HG03064 (cell line): ENCODE data around the gene LY9.
A peak's percentile ranks its signal among the peaks of the same experiment; 100 is the strongest.

ENCODE experiments used
- ATAC-seq: cut with Tn5 transposase; IDR thresholded peaks from one replicate; pipeline ENCODE4 v1.9.1; 2021; ENCODE audit warnings: low read depth; ENCODE audit not compliant: unreplicated experiment

The LY9 gene, protein sequence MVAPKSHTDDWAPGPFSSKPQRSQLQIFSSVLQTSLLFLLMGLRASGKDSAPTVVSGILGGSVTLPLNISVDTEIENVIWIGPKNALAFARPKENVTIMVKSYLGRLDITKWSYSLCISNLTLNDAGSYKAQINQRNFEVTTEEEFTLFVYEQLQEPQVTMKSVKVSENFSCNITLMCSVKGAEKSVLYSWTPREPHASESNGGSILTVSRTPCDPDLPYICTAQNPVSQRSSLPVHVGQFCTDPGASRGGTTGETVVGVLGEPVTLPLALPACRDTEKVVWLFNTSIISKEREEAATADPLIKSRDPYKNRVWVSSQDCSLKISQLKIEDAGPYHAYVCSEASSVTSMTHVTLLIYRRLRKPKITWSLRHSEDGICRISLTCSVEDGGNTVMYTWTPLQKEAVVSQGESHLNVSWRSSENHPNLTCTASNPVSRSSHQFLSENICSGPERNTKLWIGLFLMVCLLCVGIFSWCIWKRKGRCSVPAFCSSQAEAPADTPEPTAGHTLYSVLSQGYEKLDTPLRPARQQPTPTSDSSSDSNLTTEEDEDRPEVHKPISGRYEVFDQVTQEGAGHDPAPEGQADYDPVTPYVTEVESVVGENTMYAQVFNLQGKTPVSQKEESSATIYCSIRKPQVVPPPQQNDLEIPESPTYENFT

DNA sequence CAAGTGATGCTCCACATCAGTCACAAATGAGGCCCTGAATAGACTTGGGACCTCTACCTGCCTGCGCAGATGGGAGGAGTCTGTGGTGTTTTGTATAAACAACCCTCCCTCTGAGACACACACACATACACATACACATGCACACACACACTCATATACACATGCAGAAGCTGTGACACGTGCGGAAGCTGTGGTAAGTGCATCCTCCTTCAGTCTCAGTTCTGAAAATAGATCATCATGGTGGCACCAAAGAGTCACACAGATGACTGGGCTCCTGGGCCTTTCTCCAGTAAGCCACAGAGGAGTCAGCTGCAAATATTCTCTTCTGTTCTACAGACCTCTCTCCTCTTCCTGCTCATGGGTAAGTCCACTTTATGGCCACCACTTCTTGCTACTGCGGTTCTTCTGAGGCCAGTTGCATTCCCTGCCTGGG, at the start of gene LY9:
Gene LY9 (plus strand): TSS at position 224 of the 433 bp plus-strand sequence. CDS start 14 bp downstream, at position 238.
- ATAC-seq = peak; percentile 67

DNA sequence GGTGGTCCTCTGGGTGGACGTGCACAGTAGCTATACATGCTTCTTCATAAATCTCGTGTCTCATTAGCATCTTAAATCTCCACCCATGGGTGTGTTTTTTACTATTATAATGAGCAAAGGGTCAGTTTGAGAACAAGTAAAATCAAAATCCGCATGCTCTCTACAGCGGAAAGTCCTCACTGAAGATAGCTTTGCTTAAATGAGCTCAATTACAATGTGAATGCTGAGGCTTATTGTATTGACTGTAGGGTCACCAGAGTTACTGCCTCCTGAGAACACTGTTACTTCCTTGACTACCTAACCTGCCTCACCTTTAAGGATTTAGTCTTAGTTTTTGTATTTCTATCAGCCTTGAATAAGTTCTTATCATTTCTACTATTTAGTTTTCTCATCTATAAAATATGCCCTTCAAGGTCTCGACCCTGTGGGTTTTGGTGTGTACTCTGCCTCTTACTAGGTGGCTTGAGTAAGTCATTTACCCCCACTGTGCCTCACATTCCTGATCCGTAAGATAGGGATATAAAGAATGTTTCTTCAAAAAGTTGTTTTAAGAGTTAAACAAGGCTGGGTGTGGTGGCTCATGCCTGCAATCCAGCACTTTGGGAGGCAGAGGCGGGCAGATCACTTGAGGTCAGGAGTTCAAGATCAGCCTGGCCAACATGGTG, 49.0 kb upstream of the LY9 start:
- no peak for ATAC-seq

DNA sequence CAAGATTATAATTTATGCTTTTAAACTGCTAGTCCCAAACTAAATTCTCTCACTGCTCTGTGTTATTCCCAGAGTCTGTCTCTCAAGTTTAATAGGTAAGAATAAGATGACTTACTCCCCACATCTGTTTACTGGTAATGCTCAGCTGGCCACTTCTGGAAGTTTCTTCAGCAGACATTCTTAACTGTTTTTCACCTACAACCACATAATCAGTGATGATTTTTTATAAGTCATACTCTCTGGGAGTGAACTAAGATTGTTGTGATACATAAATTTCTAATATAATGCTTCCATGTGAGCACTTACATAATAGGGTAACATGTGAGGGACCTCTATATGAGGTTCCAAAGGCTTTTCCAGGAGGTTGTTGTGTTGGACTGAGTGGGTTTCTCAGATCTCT, 48.3 kb upstream of the LY9 start:
- no peak for ATAC-seq

DNA sequence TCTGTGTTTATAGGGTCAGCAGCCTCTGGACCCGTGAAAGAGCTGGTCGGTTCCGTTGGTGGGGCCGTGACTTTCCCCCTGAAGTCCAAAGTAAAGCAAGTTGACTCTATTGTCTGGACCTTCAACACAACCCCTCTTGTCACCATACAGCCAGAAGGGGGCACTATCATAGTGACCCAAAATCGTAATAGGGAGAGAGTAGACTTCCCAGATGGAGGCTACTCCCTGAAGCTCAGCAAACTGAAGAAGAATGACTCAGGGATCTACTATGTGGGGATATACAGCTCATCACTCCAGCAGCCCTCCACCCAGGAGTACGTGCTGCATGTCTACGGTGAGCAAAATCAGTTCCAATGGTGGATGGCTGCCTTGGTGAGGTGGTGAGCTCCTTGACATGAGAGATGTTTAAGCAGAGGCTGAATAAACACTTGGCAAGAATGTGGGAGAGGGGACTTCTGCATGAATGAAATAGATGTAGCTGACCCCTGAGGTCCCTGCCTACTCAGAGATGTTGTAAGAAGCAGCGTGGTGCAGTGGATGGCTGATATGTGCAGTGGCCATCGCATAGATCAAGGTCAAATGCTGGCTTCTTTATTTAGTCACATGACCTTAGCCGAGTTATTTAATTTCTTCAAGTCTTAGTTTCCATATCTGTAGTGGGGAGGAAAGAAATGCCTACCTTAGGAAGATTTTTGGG, 47.6 kb upstream of the LY9 start:
- ATAC-seq = no peak

DNA sequence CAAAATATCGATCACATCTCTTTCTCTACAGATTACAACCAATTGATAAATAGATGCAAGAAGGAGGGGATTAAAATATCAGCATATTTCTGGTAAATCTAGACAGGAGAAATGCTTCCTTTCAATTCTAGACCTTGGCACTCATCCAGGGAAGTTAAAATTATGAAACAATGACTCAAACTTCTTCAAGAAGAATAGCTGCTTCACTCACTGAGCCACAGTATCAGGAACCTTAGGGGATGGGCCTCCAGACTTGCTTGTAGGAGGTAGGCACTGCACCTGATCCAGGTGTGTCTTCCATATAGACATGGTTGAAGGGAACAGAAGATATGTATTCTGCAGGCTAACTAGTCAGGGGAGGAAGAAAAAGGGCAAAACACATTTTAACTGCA, 47.1 kb upstream of the LY9 start:
- no peak for ATAC-seq

DNA sequence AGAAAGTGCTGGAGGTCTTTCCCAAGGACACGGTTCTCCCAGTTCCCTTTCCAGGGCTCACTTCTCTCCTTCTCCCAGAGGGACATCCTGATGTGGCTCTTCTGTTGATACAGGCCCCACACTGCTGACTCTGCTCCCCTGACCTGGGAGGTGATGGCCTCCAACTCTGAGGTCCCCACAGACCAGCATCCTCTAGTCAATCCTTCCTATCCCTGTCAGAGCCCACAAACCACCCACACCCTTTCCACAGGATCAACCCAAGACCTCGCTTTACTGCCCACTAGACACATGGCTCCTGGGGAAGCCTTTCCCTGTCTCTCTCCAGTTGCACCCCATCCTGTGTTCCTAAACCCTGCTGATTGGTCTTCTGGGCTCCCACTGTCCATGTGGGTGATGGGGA, 45.4 kb upstream of the LY9 start:
- no peak for ATAC-seq

DNA sequence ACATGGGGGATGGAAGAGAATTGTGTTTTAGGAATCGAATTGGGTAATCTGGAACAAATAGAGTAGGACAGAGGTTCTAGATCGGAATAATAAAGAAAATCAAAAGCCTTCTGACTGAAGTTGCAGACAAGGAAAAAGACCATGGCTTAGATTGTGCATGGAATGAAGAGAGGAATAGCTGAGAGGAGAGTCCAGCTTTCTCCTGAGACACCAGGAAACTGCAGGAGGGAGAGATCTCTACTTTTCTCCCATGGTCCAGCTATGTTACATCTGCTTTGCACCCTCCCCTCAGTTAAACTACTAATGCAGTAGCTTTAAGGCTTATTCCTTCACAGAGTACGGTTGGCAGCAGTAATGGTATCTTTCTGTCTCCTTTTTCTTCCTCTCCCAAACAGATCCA, 43.6 kb upstream of the LY9 start:
- ATAC-seq = no peak

DNA sequence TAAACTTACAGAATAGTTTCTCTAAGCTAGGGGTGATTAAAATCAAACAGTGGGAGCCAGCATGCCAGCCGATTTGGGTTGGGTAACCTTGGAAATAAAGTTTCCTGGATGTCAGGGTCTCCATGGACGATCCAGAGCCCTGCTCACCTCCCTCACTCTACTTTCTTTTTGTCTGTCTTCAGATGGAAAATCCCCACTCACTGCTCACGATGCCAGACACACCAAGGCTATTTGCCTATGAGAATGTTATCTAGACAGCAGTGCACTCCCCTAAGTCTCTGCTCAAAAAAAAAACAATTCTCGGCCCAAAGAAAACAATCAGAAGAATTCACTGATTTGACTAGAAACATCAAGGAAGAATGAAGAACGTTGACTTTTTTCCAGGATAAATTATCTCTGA, 43.0 kb upstream of the LY9 start:
- no peak for ATAC-seq

DNA sequence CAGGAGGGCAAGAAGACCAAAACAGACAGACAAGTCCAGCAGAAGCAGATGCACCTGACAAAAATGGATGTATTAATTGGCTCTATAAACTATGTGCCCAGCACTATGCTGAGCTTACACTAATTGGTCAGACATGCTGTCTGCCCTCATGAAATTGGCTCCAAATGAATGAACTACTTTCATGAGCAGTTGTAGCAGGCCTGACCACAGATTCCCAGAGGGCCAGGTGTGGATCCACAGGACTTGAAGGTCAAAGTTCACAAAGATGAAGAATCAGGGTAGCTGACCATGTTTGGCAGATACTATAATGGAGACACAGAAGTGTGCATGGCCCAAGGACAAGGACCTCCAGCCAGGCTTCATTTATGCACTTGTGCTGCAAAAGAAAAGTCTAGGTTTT, 42.4 kb upstream of the LY9 start:
- ATAC-seq = no peak

DNA sequence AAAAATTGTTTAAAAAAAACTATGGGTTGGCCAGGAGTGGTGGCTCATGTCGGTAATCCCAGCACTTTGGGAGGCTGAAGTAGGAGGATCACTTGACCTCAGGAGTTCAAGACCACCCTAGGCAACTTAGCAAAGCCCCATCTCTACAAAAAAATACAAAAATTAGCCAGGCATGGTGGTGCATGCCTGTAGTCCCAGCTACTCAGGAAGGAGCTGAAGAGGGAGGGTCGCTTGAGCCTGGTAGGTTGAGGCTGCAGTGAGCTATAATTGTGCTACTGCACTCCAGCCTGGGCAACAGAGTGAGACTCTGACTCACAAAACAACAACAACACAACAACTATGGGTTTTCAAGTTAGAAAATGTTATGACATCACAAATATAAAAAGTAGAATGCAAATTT, 40.5 kb upstream of the LY9 start:
- no peak for ATAC-seq

DNA sequence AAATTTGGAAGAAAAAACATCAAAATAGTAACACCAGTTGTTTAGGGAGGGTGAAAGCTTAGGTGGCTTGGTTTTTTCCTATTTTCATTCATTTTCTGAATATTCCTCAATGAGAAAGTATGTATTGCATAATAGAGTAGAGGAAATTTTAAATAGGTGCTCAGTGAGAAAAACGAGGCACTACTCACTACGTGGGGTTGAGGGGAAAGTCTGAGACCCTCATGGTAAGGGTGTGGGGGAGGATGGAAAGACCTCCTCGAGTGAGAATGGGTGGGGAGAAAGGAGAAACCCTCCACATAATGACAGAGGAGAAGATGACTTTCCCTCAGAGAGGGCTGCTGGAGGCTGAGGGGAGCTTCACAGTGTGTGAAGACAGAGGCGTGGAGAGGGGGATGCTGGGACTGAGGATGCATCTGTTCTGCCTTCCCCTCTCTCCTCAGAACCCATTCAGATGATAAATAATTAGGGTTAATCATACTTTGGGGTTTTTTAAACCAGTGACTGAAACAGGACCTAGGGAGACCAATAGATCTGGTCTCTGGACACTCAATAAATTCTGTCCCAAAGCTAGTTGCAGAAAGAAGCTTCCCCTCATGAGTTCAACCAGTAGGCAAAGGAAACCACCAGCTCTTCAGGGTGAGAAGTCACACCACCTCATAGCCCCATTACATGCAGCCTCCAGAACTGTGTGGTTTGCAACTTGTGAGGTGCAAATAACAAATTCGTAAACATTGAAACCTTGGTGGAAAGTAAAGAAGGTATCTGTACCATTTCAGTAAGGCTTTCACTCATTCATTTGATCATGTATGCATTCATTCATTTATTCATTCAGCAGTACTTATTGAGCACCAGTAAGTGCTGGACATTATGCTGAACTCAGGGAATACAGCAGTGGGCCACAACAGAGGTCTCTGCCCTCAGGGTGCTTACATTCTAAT, 39.8 kb upstream of the LY9 start:
- peak; percentile 41 for ATAC-seq

DNA sequence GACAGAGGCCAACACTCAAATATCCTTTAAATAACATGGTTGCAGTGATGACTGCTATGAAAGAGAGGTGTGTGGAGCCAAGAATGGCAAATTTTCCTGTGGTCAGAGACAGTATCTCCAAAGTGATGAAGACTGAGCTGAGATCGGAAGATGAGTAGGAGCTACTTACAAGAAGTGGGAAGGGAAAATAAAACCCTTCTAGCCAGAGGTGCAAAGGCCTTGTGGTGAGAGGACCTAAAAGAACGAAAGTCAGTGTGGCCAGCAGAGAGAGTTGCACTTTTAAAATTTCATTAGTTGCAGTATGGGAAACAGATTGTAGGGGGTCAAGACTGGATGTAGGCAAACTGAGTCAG, 39.1 kb upstream of the LY9 start:
- ATAC-seq = no peak

DNA sequence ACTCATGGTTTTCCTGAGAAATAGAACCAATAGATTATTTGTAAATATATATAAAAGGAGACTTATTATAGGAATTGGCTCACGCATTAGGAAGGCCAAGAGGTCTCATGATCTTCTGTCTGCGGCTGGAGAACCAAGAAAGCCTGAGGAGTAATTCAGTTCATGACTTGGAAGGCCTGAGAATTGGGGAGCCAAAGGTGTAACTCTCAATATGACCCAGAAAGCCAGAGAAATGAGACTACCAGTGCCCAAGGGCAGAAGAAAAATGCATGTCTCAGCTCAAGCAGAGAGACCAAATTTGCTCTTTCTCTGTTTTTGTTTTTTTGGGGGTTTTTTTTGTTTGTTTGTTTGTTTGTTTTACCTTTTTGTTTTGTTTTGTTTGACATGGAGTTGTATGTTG, 37.5 kb upstream of the LY9 start:
- no peak for ATAC-seq

DNA sequence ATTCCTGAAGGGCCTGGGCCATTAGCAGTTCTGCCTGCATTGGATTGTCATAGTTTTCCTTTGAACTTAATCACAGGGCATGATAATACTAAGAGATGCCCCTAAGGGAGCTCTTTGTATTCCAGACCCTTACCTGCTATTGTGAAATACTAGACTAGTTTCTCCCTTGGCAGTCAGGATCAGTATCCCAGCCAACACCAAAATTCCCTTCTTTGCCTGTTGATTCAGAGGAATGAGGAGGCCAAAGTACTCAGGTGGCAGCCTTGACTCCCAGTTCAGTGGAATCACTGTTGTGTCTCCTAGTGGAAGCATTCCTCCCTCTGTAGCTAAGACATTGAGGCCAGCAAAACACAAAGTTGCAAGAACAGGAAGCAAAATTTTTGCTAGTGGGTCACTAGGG, 36.2 kb upstream of the LY9 start:
- ATAC-seq = no peak

DNA sequence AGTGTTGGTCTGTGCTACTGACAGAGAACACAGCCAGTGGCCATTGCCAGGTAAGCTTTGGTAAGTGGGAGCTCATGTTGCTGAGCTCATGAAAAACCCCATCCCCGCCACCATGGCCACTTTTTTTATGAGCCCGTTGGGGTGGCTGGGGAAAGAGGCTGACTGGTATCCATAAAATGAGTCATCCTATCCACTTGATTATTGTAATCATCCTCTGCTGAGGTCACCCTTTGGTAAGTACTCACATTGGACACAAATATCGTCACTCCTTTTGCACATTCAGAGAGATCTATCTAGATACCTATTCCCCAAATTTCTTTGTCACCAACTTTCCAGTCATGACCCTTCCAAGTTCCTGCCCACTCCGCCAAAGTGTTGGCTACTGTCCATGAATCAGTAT, 34.9 kb upstream of the LY9 start:
- no peak for ATAC-seq

DNA sequence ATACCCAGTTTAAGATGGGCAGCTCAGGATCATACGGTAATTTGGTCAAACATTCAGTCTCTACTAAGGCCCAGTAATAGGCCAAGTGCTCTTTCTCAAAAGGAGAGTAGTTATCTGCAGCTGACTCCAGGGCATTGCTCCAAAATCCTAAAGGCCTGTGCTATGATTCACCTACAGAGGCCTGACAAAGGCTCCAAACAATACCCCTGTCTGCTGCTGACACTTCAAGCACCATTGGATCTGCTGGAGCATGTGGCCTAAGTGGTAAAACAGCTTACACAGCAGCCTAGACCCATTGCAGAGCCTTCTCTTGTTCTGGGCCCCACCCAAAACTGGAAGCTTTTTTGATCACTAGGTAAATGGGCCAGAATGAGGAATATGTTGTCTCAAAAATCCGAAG, 34.1 kb upstream of the LY9 start:
- ATAC-seq = no peak

DNA sequence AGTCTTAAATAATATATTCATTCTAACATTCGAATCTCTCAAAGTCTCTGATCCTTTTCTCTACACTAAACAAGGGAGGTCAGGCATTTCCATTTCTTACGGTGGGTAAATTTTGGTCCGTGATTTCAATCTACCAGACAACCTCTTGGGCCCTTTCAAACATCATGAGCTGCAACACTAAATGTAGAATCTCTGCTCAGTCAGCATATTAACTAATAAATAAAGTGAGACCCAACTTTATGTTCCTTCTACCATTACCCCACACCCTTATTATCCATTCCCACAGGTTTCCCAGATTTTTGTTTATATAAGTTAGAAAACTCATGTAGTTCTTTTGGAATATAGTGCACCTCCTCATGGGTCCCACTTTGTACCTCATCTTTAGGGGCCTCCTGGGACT, 32.0 kb upstream of the LY9 start:
- no peak for ATAC-seq

DNA sequence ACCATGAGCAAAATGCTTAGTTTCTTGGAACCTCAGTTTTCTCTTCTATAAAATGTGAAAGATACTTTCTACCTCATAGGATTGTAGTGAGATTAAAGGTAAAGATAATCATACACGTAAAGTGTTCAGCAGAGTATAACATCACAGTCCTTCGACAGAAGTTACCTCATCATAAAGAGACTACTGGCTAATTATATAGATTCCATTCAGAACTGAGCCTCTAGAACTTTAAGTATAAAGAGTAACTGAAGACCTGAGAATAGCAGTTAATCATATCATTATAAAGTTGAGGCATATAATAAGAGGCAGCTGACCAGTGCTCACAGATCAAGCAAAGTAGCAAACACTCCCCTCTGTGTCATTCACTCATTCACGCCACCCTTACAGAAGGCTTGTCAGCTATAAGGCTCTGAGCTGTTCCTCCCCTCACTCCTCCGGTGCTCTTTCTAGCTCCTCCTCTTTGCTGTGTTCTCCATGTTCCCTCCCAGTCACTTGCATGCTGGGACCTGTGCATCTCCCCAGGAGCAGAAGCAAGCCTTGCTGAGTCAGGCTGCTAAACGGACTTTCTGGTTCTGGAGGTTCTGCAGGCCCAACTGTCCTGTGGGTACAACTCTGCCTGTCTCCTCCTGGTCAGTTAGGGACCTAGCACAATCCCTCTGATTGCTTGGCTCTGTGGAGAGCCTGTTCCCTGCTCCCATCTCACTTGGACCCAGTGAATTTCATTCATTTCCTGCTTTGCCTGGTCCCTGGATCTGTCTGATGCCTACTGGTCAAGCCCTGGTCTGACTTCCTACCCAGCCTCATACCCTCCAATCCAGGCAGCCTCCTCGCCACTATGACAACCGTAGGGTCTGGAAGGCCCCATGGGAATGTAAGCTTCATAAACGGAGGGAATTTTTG, 28.3 kb upstream of the LY9 start:
- ATAC-seq = peak; percentile 52

DNA sequence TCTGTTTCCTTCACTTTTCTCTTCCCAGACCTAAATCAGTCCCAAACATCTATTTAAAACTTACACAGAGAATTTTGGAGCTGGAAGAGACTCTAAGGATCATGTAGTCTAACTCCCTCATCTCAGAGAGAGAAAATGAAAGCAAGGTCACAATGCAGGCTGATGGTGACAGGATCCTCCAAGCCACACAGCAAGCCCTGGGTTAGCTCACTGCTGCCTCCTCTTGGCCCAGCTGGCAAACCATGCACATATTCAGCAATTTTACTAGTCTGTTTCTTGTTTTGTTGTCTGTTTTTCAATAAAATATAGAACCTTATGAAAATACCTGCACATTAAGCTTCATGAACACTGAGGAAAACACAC, 27.7 kb upstream of the LY9 start:
- peak; percentile 74 for ATAC-seq
